ENCODE results near the gene HACE1. TPM values are rescaled to one million over a fixed set of nuclear protein-coding genes. Genes with fewer than 3 reads are reported as not detected.
A peak's percentile ranks its signal among the peaks of the same experiment; 100 is the strongest.
"Not testable (repeated sequence)": the region's sequence is repeated elsewhere in the genome, so short reads cannot be mapped to it uniquely, and the experiment has no call there.

Gene HACE1
- polyA plus RNA-seq, 1 experiment, result 13.6 TPM

- no peak overlapping the region for H3K4me3 ChIP-seq (ENCODE audit: low read depth, low read length)
- H3K27ac ChIP-seq (ENCODE audit: low read depth, low read length), result no peak overlapping the region
- POLR2A ChIA-PET, result interaction anchor here (1.0 kb wide), 1 partner anchor 570 kb away, joined by 4 read pairs; no protein-coding TSS in a partner anchor
- H3K27me3 ChIP-seq (ENCODE audit: control insufficient read depth, insufficient read depth, low read length), result peaks cover 5% of the 10 kb centered on the region
- H3K9me3 ChIP-seq (ENCODE audit: control insufficient read depth, insufficient read depth, low read length), result no peaks in the 10 kb centered on the region
- CTCF ChIA-PET, result no interaction called here
- DNase-seq (ENCODE audit: low read depth, low spot score), result peak; percentile 91
- TF ChIP-seq CTCF (IDR thresholded peaks at IDR 0.05; ENCODE audit: low read depth, low read length), result no peak
These were observed 2.7 kb upstream of the HACE1 start for GRCh38 chr6:104862456-104862855.

DNA sequence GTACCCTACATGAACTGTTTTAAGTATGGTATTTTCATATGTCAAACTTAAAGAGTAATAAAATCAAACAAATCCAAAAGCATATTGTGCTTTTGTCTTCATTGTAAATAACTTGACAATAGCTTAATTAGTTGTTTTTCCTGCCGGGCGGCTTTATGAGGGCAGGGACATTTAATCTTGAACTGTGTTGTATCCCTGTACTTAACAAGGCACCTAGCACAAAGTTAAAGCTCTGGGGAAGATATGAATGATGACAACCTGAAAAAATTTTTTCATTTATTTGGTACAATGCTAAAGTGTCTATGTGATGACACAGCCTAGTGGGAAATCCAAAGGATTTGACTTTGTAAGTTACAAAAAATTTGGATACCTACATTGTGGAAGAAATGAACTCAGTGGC, 502 bp upstream of the HACE1 start:
- no peak overlapping the region for H3K27ac ChIP-seq (ENCODE audit: low read depth, low read length)
- peak overlapping the region; percentile 71 for H3K4me3 ChIP-seq (ENCODE audit: low read depth, low read length)
- no peak for DNase-seq (ENCODE audit: low read depth, low spot score)
- TF ChIP-seq CTCF (IDR thresholded peaks at IDR 0.05; ENCODE audit: low read depth, low read length), result no peak
- CTCF ChIA-PET, result interaction anchor here (1.2 kb wide), 1 partner anchor 218 kb away, joined by 4 read pairs; no protein-coding TSS in a partner anchor
- POLR2A ChIA-PET, result no interaction called here
- no peaks in the 10 kb centered on the region for H3K9me3 ChIP-seq (ENCODE audit: control insufficient read depth, insufficient read depth, low read length)
- H3K27me3 ChIP-seq (ENCODE audit: control insufficient read depth, insufficient read depth, low read length), result peaks cover under 1% of the 10 kb centered on the region

DNA sequence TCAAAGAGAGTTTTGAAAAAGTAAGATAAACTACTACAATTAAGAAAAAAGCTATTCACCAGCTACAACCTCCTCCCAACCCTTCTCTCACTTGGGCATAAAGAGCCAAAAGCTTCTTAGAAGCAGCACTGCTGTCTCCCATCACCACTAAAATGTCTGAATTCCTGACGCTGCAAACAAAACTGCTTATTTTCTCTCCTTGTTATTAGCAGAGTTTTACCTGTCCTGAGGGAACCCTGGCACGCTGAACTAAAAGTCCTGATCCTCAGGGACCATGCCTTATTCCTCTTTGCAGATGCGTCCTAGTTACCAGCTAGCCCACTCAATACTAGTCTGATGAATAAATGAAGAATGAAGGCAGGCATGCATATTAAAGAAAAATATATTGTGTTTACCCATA, 1.1 kb downstream of the HACE1 start:
- DNase-seq (ENCODE audit: low read depth, low spot score), result no peak
- Histone ChIP-seq H3K9me3 (ENCODE audit: control insufficient read depth, insufficient read depth, low read length) (no peaks in the 10 kb centered on the region), H3K27ac (ENCODE audit: low read depth, low read length) (no peak overlapping the region), H3K4me3 (ENCODE audit: low read depth, low read length) (peak overlapping the region; percentile 71), H3K27me3 (ENCODE audit: control insufficient read depth, insufficient read depth, low read length) (no peaks in the 10 kb centered on the region)
- ChIA-PET CTCF (interaction anchor here (0.6 to 1.4 kb wide), 3 partner anchors 10 to 47 kb away, joined by 3 to 4 read pairs (median 3); no protein-coding TSS in a partner anchor), POLR2A (interaction anchor here (0.8 to 1.2 kb wide), 2 partner anchors 69 to 352 kb away, joined by 3 to 7 read pairs; no protein-coding TSS in a partner anchor)
- no peak for TF ChIP-seq CTCF (IDR thresholded peaks at IDR 0.05; ENCODE audit: low read depth, low read length)

- H3K4me3 ChIP-seq (ENCODE audit: low read depth, low read length), result no peak overlapping the region
- POLR2A ChIA-PET, result no interaction called here
- no peak overlapping the region for H3K27ac ChIP-seq (ENCODE audit: low read depth, low read length)
- CTCF ChIA-PET, result no interaction called here
- no peak for TF ChIP-seq CTCF (IDR thresholded peaks at IDR 0.05; ENCODE audit: low read depth, low read length)
- H3K27me3 ChIP-seq (ENCODE audit: control insufficient read depth, insufficient read depth, low read length), result no peaks in the 10 kb centered on the region
- H3K9me3 ChIP-seq (ENCODE audit: control insufficient read depth, insufficient read depth, low read length), result no peaks in the 10 kb centered on the region
- DNase-seq (ENCODE audit: low read depth, low spot score), result no peak
These were observed 4.2 kb downstream of the HACE1 start for GRCh38 chr6:104855507-104855906.

DNA sequence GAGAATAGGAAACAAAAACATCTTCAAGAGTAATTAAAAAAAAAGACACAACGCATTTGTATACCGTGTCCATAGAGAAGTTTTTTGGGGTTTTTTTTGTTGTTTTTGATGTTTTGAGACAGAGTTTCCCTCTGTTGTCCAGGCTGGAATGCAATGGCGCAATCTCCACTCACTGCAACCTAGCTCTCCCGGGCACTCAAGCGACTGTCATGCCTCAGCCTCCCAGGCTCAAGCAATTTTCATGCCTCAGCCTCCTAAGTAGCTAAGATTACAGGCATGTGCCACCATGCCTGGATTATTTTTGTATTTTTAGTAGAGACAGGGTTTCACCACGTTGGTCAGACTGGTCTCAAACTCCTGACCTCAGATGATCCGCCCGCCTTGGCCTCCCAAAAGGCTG, 12.0 kb downstream of the HACE1 start:
- H3K27ac ChIP-seq (ENCODE audit: low read depth, low read length); CTCF ChIA-PET; H3K4me3 ChIP-seq (ENCODE audit: low read depth, low read length); DNase-seq (ENCODE audit: low read depth, low spot score); H3K27me3 ChIP-seq (ENCODE audit: control insufficient read depth, insufficient read depth, low read length); POLR2A ChIA-PET; H3K9me3 ChIP-seq (ENCODE audit: control insufficient read depth, insufficient read depth, low read length): not testable (repeated sequence)

DNA sequence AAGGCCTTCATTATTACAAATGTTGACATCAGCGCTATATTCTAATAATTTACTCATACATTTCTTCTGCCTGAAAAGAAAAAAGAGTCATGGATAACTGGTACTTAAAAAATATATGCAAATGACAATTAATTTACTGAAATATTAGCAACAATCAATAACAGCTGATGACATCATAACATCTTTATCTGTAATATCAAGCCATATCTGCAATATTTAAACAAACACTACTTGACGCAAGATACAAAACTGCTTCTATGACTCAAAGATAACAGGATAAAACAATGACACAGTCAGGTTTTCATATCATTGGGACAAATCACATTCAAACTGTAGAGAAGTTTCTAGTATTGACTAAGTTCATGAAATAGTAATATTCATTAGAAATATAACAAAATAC, 16.5 kb downstream of the HACE1 start:
- Histone ChIP-seq H3K4me3 (ENCODE audit: low read depth, low read length) (no peak overlapping the region), H3K9me3 (ENCODE audit: control insufficient read depth, insufficient read depth, low read length) (no peaks in the 10 kb centered on the region), H3K27ac (ENCODE audit: low read depth, low read length) (no peak overlapping the region), H3K27me3 (ENCODE audit: control insufficient read depth, insufficient read depth, low read length) (no peaks in the 10 kb centered on the region)
- TF ChIP-seq CTCF (IDR thresholded peaks at IDR 0.05; ENCODE audit: low read depth, low read length), result no peak
- no peak for DNase-seq (ENCODE audit: low read depth, low spot score)
- ChIA-PET POLR2A (no interaction called here), CTCF (no interaction called here)
